Liver (tissue), 3 donors: ENCODE results near the gene KIF26B.

ENCODE experiments used
- TF ChIP-seq, protein P1 (sequence below): IDR thresholded peaks from 2 replicates; pipeline ENCODE4 v1.6.1; 2016; ENCODE audit warnings: antibody characterized with exemption
- TF ChIP-seq, protein P2 (sequence below): fragments of 150-350 bp; IDR thresholded peaks from 2 replicates; pipeline ENCODE4 v1.5.1; 2017; ENCODE audit warnings: improper control_type of control experiment, low read depth, low read length; ENCODE audit not compliant: missing input control
- TF ChIP-seq, protein P3 (sequence below): IDR thresholded peaks from 2 replicates; pipeline ENCODE4 v1.6.1; 2016; ENCODE audit warnings: antibody characterized with exemption
- donor health status: healthy.
- donor health status: healthy.

DNA sequence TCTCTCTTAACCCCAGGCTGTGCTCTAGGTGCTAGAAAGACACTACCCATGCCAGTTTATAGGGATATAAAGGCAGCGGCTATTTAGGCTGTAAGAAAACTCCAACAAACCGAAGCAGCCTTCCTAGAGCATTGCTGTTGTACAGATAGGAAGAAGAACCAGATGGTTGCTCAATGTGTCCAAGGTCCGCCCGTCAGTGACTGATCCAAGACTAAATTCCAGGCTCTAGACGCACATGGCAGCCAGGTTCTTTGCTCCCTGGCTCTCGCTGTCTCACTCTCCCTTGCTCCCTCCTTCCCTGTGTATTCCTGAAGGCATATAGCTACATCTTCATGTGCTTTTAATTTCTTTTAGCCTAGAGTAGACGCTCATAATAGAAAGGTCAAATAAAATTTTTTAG is 303.4 kb downstream of the KIF26B start:
- TF ChIP-seq, protein P1, sequence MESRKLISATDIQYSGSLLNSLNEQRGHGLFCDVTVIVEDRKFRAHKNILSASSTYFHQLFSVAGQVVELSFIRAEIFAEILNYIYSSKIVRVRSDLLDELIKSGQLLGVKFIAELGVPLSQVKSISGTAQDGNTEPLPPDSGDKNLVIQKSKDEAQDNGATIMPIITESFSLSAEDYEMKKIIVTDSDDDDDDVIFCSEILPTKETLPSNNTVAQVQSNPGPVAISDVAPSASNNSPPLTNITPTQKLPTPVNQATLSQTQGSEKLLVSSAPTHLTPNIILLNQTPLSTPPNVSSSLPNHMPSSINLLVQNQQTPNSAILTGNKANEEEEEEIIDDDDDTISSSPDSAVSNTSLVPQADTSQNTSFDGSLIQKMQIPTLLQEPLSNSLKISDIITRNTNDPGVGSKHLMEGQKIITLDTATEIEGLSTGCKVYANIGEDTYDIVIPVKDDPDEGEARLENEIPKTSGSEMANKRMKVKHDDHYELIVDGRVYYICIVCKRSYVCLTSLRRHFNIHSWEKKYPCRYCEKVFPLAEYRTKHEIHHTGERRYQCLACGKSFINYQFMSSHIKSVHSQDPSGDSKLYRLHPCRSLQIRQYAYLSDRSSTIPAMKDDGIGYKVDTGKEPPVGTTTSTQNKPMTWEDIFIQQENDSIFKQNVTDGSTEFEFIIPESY: no peak
- TF ChIP-seq, protein P2, sequence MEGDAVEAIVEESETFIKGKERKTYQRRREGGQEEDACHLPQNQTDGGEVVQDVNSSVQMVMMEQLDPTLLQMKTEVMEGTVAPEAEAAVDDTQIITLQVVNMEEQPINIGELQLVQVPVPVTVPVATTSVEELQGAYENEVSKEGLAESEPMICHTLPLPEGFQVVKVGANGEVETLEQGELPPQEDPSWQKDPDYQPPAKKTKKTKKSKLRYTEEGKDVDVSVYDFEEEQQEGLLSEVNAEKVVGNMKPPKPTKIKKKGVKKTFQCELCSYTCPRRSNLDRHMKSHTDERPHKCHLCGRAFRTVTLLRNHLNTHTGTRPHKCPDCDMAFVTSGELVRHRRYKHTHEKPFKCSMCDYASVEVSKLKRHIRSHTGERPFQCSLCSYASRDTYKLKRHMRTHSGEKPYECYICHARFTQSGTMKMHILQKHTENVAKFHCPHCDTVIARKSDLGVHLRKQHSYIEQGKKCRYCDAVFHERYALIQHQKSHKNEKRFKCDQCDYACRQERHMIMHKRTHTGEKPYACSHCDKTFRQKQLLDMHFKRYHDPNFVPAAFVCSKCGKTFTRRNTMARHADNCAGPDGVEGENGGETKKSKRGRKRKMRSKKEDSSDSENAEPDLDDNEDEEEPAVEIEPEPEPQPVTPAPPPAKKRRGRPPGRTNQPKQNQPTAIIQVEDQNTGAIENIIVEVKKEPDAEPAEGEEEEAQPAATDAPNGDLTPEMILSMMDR: no peak
- TF ChIP-seq, protein P3, sequence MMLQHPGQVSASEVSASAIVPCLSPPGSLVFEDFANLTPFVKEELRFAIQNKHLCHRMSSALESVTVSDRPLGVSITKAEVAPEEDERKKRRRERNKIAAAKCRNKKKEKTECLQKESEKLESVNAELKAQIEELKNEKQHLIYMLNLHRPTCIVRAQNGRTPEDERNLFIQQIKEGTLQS: no peak
